OCI-LY7 (cell line): ENCODE results near the gene LRIG1.

Experiments
- EZH2phosphoT487 ChIP-seq: fragments of 200-600 bp; sonication (generic); IDR thresholded peaks from 2 replicates; pipeline ENCODE4 v1.6.1; 2018; ENCODE audit warnings: low read depth, borderline replicate concordance, mild to moderate bottlenecking, mixed run types, antibody characterized with exemption, low read length, moderate library complexity, mixed read lengths
- TF ChIP-seq, protein P1 (sequence below): fragments of 200-600 bp; sonication (generic); conservative IDR thresholded peaks from 2 replicates; pipeline ENCODE4 v1.5.1; 2014; ENCODE audit warnings: mild to moderate bottlenecking, antibody characterized with exemption, low read length, moderate library complexity, mixed read lengths

GRCh38 chr3:66418475-66418931 lies 82.3 kb downstream of the LRIG1 start:
- TF ChIP-seq, protein P1, sequence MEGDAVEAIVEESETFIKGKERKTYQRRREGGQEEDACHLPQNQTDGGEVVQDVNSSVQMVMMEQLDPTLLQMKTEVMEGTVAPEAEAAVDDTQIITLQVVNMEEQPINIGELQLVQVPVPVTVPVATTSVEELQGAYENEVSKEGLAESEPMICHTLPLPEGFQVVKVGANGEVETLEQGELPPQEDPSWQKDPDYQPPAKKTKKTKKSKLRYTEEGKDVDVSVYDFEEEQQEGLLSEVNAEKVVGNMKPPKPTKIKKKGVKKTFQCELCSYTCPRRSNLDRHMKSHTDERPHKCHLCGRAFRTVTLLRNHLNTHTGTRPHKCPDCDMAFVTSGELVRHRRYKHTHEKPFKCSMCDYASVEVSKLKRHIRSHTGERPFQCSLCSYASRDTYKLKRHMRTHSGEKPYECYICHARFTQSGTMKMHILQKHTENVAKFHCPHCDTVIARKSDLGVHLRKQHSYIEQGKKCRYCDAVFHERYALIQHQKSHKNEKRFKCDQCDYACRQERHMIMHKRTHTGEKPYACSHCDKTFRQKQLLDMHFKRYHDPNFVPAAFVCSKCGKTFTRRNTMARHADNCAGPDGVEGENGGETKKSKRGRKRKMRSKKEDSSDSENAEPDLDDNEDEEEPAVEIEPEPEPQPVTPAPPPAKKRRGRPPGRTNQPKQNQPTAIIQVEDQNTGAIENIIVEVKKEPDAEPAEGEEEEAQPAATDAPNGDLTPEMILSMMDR = no peak
- no peak for TF ChIP-seq EZH2phosphoT487
